ENCODE data around the gene PPFIA3.

The PPFIA3 gene

GRCh38 chr19:49116544-49116943 lies 2.8 kb upstream of the PPFIA3 start:
- DNase-seq (ENCODE audit: low spot score): no peak
- no peak overlapping the region for H2BK12ac ChIP-seq (ENCODE audit: low read length)
- H4K91ac ChIP-seq (ENCODE audit: low read depth, low read length, poor library complexity): no peak overlapping the region
- no peak overlapping the region for H3K14ac ChIP-seq (ENCODE audit: low read length)
- no peak overlapping the region for H2BK5ac ChIP-seq (ENCODE audit: low read length)
- H3K23ac ChIP-seq (ENCODE audit: low read depth, low read length, poor library complexity): no peak overlapping the region
- no peaks in the 10 kb centered on the region for H3K36me3 ChIP-seq (replicated peaks in 1 of 2; ENCODE audit: control insufficient read depth in 2 of 2, insufficient read depth in 2 of 2, low read length in 2 of 2)
- no peak overlapping the region for H2AFZ ChIP-seq (ENCODE audit: low read length)
- no peak overlapping the region for H3K4me2 ChIP-seq (ENCODE audit: insufficient read depth, low read length, poor library complexity, severe bottlenecking)
- H3K27me3 ChIP-seq (ENCODE audit: control insufficient read depth in 3 of 3, insufficient read depth in 3 of 3, low read depth in 1 of 3, low read length in 3 of 3): peaks cover 10 to 24% (median 17%) of the 10 kb centered on the region in 3 experiments
- H4K8ac ChIP-seq (ENCODE audit: low read depth, low read length): no peak overlapping the region
- no peak overlapping the region for H3K18ac ChIP-seq (ENCODE audit: low read length)
- no peak overlapping the region for H2AK5ac ChIP-seq (ENCODE audit: low read depth, low read length)
- no CpG with 5 or more reads among the region's 1 CpG for WGBS, 2 donors (ENCODE audit: extremely low coverage in 2 of 2, insufficient read length in 2 of 2, insufficient replicate concordance in 1 of 2)
- H3K79me1 ChIP-seq (ENCODE audit: low read depth, low read length): peaks cover 3% of the 10 kb centered on the region
- H3K9me3 ChIP-seq (replicated peaks in 1 of 2; ENCODE audit: control insufficient read depth in 2 of 2, insufficient read depth in 1 of 2, low read depth in 1 of 2, low read length in 2 of 2): no peaks in the 10 kb centered on the region
- no peak overlapping the region for H2BK120ac ChIP-seq (ENCODE audit: low read depth, low read length)
- H3K4me3 ChIP-seq (ENCODE audit: low read length in 2 of 2): no peak overlapping the region
- H3K4me1 ChIP-seq (ENCODE audit: control insufficient read depth in 2 of 2, insufficient read depth in 1 of 2, low read depth in 1 of 2, low read length in 2 of 2): peaks cover 11 to 13% of the 10 kb centered on the region in 2 donors
- H2BK15ac ChIP-seq (ENCODE audit: low read length): no peak overlapping the region
- no peak overlapping the region for H3K4ac ChIP-seq (ENCODE audit: low read length)
- no peak overlapping the region for H3K9ac ChIP-seq (ENCODE audit: low read depth, low read length, poor library complexity)
- H3K27ac ChIP-seq (replicated peaks; ENCODE audit: low read length): no peak overlapping the region

DNA sequence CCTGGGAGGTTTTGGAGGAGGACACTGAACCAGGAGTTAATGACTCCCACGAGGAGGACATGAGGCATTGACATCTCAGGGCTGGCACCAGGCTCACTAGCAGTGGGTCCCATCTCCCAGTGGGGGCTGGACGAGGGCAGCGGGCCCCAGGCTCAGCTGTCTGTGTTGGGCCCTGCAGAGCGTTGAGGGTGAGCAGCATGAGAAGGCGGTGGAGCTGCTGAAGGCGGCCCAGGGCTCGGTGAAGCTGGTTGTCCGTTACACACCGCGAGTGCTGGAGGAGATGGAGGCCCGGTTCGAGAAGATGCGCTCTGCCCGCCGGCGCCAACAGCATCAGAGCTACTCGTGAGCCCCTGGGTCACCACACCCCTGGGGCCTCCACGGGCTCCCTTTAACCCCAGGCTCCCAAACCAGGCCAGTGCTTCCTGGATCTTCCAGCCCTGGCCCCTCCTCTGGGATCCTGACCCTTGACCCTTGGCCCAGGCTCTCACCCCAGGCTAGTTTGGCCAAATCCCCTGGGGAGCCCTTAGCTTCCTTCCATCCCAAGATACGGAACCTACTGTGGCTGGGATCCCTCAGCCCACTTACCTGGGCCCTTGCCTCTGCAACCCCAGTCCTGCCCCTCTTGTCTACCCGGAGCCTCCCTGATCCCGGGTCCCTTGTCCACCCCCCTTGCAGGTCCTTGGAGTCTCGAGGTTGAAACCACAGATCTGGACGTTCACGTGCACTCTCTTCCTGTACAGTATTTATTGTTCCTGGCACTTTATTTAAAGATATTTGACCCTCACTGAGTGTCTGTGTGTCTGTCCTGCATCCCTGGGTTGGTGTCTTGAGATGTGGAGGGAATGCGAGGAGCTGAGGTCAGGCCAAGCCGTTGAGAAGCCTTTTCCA lies 1.4 kb upstream of the PPFIA3 start:
- H3K27me3 ChIP-seq (ENCODE audit: control insufficient read depth in 3 of 3, insufficient read depth in 3 of 3, low read depth in 1 of 3, low read length in 3 of 3): peaks cover 10 to 26% (median 19%) of the 10 kb centered on the region in 3 experiments
- peak overlapping the region; percentile 22 for H3K18ac ChIP-seq (ENCODE audit: low read length)
- H2AK5ac ChIP-seq (ENCODE audit: low read depth, low read length): peak overlapping the region; percentile 39
- H3K9me3 ChIP-seq (replicated peaks in 1 of 2; ENCODE audit: control insufficient read depth in 2 of 2, insufficient read depth in 1 of 2, low read depth in 1 of 2, low read length in 2 of 2): no peaks in the 10 kb centered on the region
- H3K79me1 ChIP-seq (ENCODE audit: low read depth, low read length): peaks cover 3% of the 10 kb centered on the region
- H3K36me3 ChIP-seq (replicated peaks in 1 of 2; ENCODE audit: control insufficient read depth in 2 of 2, insufficient read depth in 2 of 2, low read length in 2 of 2): no peaks in the 10 kb centered on the region
- no peak for DNase-seq (ENCODE audit: low spot score)
- H2BK15ac ChIP-seq (ENCODE audit: low read length): peak overlapping the region; percentile 65
- peak overlapping the region; percentile 87 to 96 for H3K4me3 ChIP-seq (ENCODE audit: low read length in 2 of 2)
- H3K4me1 ChIP-seq (ENCODE audit: control insufficient read depth in 2 of 2, insufficient read depth in 1 of 2, low read depth in 1 of 2, low read length in 2 of 2): peaks cover 11 to 13% of the 10 kb centered on the region in 2 donors
- WGBS, 2 donors (ENCODE audit: extremely low coverage in 2 of 2, insufficient read length in 2 of 2, insufficient replicate concordance in 1 of 2): no CpG with 5 or more reads among the region's 26 CpGs
- H2BK5ac ChIP-seq (ENCODE audit: low read length): peak overlapping the region; percentile 68
- H2BK120ac ChIP-seq (ENCODE audit: low read depth, low read length): no peak overlapping the region
- H2BK12ac ChIP-seq (ENCODE audit: low read length): no peak overlapping the region
- H3K4ac ChIP-seq (ENCODE audit: low read length): no peak overlapping the region
- H4K91ac ChIP-seq (ENCODE audit: low read depth, low read length, poor library complexity): no peak overlapping the region
- H3K4me2 ChIP-seq (ENCODE audit: insufficient read depth, low read length, poor library complexity, severe bottlenecking): no peak overlapping the region
- no peak overlapping the region for H3K14ac ChIP-seq (ENCODE audit: low read length)
- H2AFZ ChIP-seq (ENCODE audit: low read length): peak overlapping the region; percentile 99
- no peak overlapping the region for H3K27ac ChIP-seq (replicated peaks; ENCODE audit: low read length)
- no peak overlapping the region for H4K8ac ChIP-seq (ENCODE audit: low read depth, low read length)
- no peak overlapping the region for H3K9ac ChIP-seq (ENCODE audit: low read depth, low read length, poor library complexity)
- peak overlapping the region; percentile 95 for H3K23ac ChIP-seq (ENCODE audit: low read depth, low read length, poor library complexity)

DNA sequence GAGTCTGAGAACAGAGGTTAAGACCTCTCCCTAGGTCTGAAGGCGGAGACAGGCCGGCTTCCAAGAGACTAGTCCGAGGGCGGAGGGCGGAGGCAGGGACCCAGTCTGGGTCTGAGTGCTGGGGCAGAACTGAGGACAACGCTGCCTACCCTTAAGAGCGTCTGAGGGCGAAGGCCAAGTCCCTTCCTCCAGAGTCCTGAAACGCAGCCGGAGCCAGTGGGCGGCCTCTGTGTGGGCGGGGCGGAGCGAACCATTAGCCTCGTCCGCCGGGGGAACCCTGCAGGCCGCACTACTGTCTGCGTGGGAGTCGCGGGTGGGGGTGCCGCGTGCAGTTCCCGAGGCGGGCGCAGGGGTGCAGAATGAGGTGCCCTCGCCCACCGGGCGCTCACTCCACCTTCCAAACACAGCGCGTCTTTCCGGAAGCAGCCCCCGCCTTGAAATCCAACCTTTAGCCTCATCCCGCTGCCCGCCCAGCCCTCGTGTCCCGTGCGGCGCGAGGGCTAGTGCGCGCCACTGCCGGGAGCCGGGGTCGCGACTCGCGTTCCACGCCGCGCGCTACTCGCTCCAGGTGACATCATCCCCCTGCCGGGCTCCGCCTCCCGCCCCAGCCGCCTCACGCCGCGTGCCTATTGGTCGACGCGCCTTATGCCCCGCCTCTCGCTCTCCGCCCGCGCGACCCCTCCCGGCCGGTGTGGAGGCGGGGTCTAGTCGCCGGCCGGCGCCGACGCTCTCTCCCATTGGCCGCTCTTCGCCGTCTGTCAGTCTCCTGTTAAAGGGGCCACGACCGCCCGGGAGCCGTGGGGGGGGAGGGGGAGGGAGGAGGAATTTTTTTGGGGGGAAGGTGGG lies 556 bp upstream of the PPFIA3 start, which contains the start of gene C19orf73:
Gene C19orf73, minus strand, starts transcription at position 579 of the 846 bp plus-strand sequence. Its CDS starts 121 bp downstream, at position 458.
- no peak within 1 kb of the TSS for H4K8ac ChIP-seq (ENCODE audit: low read depth, low read length)
- H2AK5ac ChIP-seq (ENCODE audit: low read depth, low read length): peak within 1 kb of the TSS; percentile 39
- no peak within 1 kb of the TSS for H3K27ac ChIP-seq (replicated peaks; ENCODE audit: low read length)
- H2BK120ac ChIP-seq (ENCODE audit: low read depth, low read length): no peak within 1 kb of the TSS
- H2BK5ac ChIP-seq (ENCODE audit: low read length): peak within 1 kb of the TSS; percentile 68
- peak within 1 kb of the TSS; percentile 99 for H2AFZ ChIP-seq (ENCODE audit: low read length)
- H3K4ac ChIP-seq (ENCODE audit: low read length): no peak within 1 kb of the TSS
- H2BK12ac ChIP-seq (ENCODE audit: low read length): peak within 1 kb of the TSS; percentile 84
- H3K18ac ChIP-seq (ENCODE audit: low read length): peak within 1 kb of the TSS; percentile 97
- no CpG with 5 or more reads among the region's 85 CpGs for WGBS, 2 donors (ENCODE audit: extremely low coverage in 2 of 2, insufficient read length in 2 of 2, insufficient replicate concordance in 1 of 2)
- H3K23ac ChIP-seq (ENCODE audit: low read depth, low read length, poor library complexity): peak within 1 kb of the TSS; percentile 95
- peaks cover 9 to 13% of the 10 kb centered on the region in 2 donors for H3K4me1 ChIP-seq (ENCODE audit: control insufficient read depth in 2 of 2, insufficient read depth in 1 of 2, low read depth in 1 of 2, low read length in 2 of 2)
- no peaks in the 10 kb centered on the region for H3K9me3 ChIP-seq (replicated peaks in 1 of 2; ENCODE audit: control insufficient read depth in 2 of 2, insufficient read depth in 1 of 2, low read depth in 1 of 2, low read length in 2 of 2)
- peak within 1 kb of the TSS; percentile 65 for H2BK15ac ChIP-seq (ENCODE audit: low read length)
- H3K4me2 ChIP-seq (ENCODE audit: insufficient read depth, low read length, poor library complexity, severe bottlenecking): peak within 1 kb of the TSS; percentile 97
- H4K91ac ChIP-seq (ENCODE audit: low read depth, low read length, poor library complexity): no peak within 1 kb of the TSS
- peak within 1 kb of the TSS; percentile 91 for H3K9ac ChIP-seq (ENCODE audit: low read depth, low read length, poor library complexity)
- peaks cover 10 to 24% (median 24%) of the 10 kb centered on the region in 3 experiments for H3K27me3 ChIP-seq (ENCODE audit: control insufficient read depth in 3 of 3, insufficient read depth in 3 of 3, low read depth in 1 of 3, low read length in 3 of 3)
- peak; percentile 91 for DNase-seq (ENCODE audit: low spot score)
- no peaks in the 10 kb centered on the region for H3K36me3 ChIP-seq (replicated peaks in 1 of 2; ENCODE audit: control insufficient read depth in 2 of 2, insufficient read depth in 2 of 2, low read length in 2 of 2)
- peaks cover 3% of the 10 kb centered on the region for H3K79me1 ChIP-seq (ENCODE audit: low read depth, low read length)
- peak within 1 kb of the TSS; percentile 87 to 96 for H3K4me3 ChIP-seq (ENCODE audit: low read length in 2 of 2)
- H3K14ac ChIP-seq (ENCODE audit: low read length): peak within 1 kb of the TSS; percentile 94

Measured in neuronal stem cell (in vitro differentiated cells).